Stimulated activated CD8-positive, alpha-beta memory T cell treated with anti-CD3 and anti-CD28 coated beads, Interleukin-15, amount 100 ng/mL, for 4 hours (primary cell): ENCODE data around the gene HECW1.

Experiments used
- DNase-seq, 2 donors: peaks; one replicate each; pipeline ENCODE4 v3.0.0-alpha.2; 2020; ENCODE audit warnings: low read depth in 2 of 2

Gene HECW1

GRCh38 chr7:43260980-43261878 lies 148.8 kb downstream of the HECW1 start:
- DNase-seq = peak; percentile 2 to 41

- DNase-seq = no peak
Observed at GRCh38 chr7:43265139-43265538, 152.7 kb downstream of the HECW1 start.

- DNase-seq = no peak
Observed at GRCh38 chr7:43273939-43274719, 161.7 kb downstream of the HECW1 start.

DNA sequence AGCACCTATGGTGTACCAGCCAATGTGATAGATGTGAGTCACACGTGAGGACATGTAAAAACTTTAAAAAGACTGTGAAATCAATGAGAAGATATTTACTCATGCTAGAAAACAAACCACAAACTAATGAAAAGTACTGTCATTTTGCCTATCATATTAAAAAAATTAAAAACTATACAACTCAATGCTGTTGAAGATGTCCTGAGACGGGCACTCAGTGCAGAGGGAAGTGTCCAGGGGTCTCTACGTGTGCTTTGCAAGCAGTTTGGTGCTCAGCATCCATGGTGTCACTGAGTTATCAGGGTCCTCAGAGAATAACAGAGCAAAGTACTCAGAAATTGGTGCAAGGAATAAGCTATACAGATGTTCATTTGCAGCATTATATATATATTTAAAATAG lies 162.3 kb downstream of the HECW1 start:
- no peak for DNase-seq

- DNase-seq = no peak
Observed at GRCh38 chr7:43276547-43276946, 164.1 kb downstream of the HECW1 start.

DNA sequence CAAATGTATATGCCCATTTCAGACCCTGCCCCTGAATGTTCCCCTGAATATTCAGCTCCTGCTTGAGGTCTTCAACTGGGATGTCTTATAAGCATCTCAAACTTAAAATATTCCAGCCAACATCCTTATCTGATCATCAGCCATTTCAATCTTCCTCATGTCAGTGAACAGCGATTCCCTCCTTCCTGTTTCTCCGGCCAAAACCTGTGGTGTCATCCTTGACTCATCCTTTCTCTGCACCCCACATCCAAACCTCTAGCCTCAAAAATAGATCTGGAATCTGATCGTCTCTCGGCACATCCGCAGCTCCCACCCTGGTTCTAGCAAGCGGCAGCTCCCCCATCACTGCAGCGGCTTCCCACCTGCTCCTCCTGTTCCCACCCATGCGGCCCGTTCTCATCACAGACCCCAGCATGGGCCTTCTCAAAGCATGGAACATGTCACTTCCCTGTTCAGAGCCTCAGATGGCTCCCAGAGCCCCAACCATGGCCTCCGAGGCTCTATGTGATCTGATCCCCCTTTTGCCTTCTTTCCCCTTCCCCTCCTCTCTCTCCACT lies 165.7 kb downstream of the HECW1 start:
- no peak for DNase-seq

- no peak for DNase-seq
Observed at GRCh38 chr7:43281268-43281667, 168.8 kb downstream of the HECW1 start.

DNA sequence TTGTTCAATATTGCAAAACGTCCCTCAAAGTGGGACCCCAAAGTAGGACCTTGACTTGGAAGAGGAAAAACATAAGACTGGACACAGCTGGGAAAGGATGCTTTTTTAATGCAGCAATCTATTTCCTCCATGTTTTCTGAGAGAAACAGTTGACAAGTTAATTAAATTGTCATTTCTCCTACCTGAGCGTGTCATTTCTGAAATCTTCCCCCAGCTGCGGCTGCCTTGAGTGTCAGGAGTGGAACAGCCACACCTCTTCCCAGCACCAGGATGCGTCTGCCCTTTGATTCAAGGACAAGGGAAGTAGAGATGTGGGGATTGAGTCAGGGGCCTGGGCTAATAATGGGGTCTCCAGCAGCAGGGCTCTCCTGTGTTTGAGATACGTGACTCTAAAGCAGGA lies 171.3 kb downstream of the HECW1 start:
- DNase-seq = no peak

DNA sequence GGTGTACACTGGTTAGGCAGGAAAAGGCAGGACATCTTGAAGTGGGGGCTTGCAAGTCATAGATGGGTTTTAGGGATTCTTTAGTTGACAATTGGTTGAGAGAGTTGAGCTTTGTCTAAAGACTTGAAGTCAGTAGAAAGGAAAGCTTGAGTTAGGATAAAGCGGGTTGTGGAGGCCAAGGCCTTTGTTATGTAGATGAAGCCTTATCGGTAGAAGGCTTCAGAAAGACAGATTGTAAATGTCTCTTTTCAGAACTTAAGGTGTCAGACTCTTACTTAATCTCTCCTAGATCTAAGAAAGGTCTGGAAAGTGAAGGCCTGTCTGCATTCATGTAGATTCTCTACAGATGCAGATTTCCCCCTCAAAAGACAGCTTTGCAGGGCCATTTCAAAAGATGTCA lies 177.4 kb downstream of the HECW1 start:
- no peak for DNase-seq

- DNase-seq = no peak
Observed at GRCh38 chr7:43290978-43291377, 178.5 kb downstream of the HECW1 start.

- DNase-seq = no peak
Observed at GRCh38 chr7:43291789-43292188, 179.3 kb downstream of the HECW1 start.

DNA sequence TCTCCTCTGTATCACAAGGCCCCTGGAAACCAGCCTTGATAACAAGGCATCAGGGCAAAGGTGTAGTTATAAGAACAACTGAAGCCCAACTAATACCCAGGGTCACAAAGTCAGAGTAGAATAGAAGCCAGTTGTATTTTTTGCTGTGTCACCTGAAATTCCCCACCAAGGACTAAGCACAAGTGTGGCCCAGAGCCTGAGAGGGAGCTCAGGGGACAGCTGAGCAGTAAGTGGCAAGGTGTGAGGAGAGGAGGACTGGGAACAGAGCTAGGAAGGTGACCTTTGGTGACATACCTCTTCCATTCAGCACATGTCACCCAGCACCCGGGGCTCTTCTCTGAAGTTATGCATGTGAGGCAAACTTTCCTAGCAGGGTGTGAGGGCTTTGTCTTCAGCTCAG lies 179.9 kb downstream of the HECW1 start:
- DNase-seq = no peak

- no peak for DNase-seq
Observed at GRCh38 chr7:43294080-43294630, 181.7 kb downstream of the HECW1 start.

DNA sequence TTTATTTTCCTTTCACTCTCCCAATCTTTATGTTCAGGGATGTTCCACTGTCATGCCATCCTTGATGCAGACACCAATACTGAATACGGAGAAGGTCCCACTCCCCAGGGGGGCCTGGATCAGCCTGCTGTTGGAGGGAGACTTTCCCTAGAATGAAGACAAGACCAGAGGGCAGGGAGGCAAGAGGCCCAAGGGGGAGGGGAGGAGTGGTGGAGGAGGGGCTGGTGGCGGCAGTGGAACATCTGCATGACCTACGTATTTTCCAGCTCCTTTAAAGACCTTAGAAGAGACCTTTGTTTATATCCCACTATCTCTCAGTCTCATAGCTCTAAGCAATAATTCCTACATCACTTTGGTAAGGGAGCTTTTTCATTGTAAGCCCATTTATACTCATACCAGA lies 183.0 kb downstream of the HECW1 start:
- DNase-seq = no peak

- DNase-seq = no peak
Observed at GRCh38 chr7:43296306-43296705, 183.9 kb downstream of the HECW1 start.

- no peak for DNase-seq
Observed at GRCh38 chr7:43298617-43299016, 186.2 kb downstream of the HECW1 start.

DNA sequence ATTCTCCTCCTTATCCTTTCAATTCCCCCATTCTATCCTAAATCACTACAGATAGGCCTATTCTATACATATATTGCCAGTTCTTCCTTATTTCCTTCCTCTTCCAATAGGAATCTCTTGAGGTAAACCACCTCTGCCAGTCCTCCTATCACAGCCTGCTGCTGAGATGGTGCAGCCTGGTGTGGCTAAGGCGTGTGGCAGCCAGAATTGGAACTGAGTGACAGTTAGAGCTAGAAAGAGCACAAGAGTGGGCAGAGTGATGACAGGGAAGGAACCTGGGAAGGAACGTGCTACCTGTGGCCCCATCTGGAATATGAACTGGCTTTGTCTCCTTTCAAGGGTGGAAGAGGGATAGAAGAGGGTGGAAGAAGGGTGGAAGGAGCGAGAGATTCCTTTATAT lies 187.7 kb downstream of the HECW1 start:
- DNase-seq = no peak

GRCh38 chr7:43302211-43302711 lies 189.8 kb downstream of the HECW1 start:
- DNase-seq = no peak

GRCh38 chr7:43302773-43303460 lies 190.5 kb downstream of the HECW1 start:
- no peak for DNase-seq

- DNase-seq = peak in 1 of 2 donors; percentile 40
Observed at GRCh38 chr7:43303740-43304241, 191.3 kb downstream of the HECW1 start.

DNA sequence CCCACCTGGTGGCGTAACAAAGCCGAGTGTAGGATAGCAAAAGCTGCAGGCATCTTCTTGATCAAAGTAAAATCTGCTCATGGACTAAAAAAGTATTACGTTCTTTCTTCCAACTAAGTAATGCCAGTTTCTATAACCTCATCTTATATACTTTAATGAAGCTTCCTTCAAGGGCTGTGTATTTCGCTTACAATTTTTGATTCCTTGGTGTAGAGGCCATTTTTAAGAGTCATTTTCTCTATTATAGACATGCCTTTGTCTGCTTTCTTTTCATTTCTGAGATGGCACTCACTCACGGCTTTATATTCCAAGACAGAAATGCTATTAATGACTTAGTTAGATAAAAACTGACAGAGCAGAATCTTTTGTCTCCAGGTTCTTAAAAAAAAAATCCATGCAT lies 194.0 kb downstream of the HECW1 start:
- DNase-seq = no peak
